SH-SY5Y (cell line): ENCODE results near the gene AADACL4.

Source experiments
- GATA2 ChIP-seq: IDR thresholded peaks from 2 replicates; pipeline ENCODE4 v1.6.1; 2011; ENCODE audit warnings: mild to moderate bottlenecking, low read depth, low read length
- GATA3 ChIP-seq: IDR thresholded peaks from 2 replicates; pipeline ENCODE4 v1.6.1; 2011; ENCODE audit warnings: low read depth, mild to moderate bottlenecking, low read length, moderate library complexity

DNA sequence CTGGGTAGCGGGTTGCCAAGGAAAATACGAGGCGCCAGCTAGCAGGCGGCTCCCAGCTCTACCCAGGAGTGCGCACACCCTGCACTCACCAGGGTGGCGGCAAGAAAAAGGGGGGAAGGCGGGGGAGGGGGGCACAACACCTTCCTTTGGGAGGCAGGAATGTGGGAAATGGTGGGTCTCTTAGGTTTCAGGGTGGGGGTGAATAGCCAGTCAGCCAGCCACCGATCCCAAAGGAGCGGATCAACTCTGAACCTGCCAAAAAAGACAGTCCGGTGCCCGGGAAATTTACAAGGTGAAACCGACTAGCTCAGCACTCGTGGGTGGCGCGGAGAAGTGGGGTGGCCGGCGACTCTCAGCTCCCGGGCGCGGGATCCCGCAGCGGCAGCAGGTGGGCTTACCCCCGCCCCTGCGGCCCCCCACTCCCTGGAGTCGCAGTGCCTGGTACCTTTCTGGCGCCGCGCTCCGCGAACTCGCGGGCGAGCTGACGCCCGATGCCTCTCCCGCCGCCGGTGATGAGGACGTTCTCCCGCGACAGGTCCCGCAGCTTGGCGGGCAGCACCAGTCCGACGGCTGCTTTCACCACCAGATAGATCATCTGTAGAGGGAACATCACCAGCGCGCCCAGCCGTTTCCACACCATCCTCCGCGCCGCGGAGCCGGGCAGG, 27.0 kb upstream of the AADACL4 start:
- no peak for TF ChIP-seq GATA2
- no peak for TF ChIP-seq GATA3
